GM12872 (cell line): ENCODE results near the gene HOMER3.

Source experiments
- TF ChIP-seq, protein P1 (sequence below): IDR thresholded peaks from 3 replicates; pipeline ENCODE4 v1.5.1; 2011; ENCODE audit warnings: low read depth, mild to moderate bottlenecking, low read length, moderate library complexity; ENCODE audit not compliant: insufficient read depth

Gene HOMER3

DNA sequence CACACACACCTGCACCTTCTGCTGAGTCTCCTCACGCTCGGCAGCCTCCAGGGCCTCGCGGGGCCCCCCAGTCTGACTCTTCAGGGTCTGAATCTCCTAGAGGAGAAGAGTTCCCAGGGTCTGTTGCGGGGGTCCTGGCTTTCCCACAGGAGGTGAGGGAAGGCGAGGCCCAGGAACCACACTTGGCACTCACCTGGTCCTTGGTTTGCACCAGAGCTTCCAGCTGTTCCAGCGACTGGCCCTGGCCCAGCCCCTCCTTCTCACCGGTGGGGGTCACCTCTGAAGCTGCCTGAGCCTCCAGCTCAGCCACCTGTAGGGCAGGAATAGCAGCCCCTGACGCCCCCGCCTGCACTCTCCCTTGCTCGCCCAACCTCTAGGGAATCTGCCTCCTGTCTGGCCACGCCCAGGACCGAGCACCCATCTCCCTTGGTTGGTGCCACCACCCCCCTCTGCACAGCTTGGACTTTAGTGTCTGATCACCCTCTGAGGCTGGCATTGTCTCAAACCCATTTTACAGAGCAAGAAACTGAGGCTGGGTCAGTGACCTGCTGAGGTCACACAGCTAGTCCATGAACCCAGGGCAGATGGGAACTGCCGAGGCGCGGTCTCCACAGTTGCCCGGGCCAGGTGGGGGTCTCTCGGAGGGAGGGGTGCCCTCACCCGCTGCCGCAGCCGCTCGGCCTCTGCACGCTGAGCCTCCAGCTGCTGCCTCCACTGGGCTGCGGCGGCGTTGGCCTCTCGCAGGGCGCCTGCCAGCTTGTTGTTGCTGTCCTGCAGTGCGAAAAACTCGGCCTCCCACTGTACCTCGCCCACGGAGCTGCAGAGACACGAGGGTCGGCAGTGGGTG, 9.5 kb downstream of the HOMER3 start:
- TF ChIP-seq, protein P1, sequence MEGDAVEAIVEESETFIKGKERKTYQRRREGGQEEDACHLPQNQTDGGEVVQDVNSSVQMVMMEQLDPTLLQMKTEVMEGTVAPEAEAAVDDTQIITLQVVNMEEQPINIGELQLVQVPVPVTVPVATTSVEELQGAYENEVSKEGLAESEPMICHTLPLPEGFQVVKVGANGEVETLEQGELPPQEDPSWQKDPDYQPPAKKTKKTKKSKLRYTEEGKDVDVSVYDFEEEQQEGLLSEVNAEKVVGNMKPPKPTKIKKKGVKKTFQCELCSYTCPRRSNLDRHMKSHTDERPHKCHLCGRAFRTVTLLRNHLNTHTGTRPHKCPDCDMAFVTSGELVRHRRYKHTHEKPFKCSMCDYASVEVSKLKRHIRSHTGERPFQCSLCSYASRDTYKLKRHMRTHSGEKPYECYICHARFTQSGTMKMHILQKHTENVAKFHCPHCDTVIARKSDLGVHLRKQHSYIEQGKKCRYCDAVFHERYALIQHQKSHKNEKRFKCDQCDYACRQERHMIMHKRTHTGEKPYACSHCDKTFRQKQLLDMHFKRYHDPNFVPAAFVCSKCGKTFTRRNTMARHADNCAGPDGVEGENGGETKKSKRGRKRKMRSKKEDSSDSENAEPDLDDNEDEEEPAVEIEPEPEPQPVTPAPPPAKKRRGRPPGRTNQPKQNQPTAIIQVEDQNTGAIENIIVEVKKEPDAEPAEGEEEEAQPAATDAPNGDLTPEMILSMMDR, result no peak

DNA sequence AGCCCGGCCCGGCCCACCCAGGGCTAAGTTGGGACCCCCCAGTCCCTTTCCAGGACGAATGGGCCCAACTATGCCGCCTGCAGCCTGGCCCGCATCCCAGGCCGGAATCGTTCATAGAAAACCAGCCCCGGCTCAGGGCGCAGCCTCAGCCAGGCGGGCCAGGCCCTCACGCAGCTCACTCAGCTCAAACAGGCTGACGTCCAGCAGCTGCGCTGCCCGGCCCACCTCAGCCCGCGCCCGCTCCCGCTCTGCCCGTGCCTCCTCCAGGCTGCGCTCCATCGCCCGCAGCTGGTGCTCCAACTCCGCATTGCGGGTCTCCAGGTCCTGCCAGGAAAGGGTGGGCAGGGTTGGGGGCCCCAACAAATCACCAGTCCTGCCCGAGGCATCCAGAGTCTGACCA, 11.7 kb downstream of the HOMER3 start:
- TF ChIP-seq, protein P1, result no peak

DNA sequence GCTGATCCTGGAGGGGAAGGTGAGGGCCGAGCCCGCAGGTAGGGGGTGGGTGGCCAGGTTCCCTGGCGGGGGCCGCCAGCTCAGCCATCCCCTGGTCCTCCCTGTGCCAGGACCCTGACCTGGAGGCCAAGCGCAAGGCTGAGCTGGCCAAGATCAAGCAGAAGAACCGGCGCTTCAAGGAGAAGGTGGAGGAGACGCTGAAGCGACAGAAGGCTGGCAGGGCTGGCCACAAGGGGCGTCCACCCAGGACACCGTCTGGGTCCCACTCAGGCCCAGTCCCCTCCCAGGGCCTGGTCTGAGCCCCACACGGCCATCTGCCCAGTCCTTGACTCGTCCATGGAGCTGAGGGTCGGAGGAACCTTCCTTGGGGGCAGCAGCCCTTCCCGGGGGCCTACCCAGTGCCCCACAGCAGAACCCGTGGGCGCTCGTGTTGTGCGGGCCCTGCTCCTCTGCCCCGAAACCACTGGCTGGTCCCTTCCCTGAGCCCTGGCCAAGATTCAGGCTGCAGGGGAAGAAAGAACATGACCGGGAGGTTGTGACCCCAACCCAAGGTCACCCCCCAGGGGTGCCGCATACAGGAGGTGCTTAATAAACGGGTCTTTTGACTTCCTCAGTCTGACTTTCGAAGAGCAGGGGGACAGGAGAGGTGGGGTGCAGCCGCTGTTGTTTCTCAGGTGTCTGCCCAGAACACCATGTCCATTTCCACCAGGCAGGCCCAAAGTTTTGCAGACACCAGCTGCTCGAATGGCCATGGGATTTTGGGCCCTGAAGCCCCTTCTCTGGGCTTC, 12.8 kb downstream of the HOMER3 start:
- TF ChIP-seq, protein P1, result no peak

DNA sequence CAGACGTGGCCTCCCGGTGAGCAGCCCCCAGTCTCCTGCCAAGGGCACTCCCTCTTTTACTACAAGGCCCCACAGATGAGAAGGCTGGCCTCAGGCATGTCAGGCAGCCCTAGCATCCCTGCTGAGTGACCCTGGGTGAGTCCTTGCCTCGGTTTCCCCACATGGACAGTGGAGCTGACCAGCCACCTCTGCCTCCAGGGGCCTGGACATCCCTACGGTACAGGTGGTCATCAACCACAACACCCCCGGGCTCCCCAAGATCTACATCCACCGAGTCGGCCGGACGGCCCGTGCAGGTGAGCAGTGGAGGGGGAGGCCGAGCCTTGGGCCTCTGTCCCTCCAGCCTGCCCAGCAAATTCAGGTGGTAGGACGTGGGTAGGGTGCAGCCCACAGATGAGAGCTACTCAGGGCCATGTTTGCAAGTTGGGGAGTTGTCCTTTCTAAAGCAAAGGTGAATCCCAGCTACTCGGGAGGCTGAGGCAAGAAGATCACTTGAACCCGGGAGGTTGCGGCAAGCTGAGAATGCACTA, 16.3 kb downstream of the HOMER3 start:
- TF ChIP-seq, protein P1, result no peak

DNA sequence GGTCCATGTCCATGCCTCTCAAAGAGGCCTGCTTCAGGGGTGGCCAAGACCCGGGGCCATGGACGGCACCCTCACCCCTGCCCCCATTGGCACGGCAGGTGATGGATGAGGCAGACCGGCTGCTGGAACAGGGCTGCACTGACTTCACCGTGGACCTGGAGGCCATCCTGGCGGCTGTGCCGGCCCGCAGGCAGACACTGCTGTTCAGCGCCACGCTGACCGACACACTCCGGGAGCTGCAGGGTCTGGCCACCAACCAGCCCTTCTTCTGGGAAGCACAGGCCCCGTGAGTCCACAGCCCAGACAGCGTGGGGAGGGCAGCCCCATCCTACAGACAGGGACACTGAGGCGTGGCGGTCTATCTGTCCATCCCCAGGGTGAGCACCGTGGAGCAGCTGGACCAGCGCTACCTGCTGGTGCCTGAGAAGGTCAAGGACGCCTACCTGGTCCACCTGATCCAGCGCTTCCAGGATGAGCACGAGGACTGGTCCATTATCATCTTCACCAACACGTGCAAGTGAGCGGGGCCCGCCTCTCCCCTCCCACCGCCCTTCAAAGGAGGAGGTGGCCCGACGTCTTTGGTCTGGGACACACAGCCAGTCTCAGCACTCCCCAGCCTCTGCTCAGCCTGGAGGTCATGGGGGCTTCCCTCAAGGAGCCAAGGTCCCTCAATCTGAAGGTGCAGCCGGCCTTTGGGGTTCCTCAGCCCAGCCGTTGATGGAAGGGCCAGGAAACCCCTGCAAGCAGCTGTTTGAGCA, 18.6 kb downstream of the HOMER3 start:
- TF ChIP-seq, protein P1, result no peak

DNA sequence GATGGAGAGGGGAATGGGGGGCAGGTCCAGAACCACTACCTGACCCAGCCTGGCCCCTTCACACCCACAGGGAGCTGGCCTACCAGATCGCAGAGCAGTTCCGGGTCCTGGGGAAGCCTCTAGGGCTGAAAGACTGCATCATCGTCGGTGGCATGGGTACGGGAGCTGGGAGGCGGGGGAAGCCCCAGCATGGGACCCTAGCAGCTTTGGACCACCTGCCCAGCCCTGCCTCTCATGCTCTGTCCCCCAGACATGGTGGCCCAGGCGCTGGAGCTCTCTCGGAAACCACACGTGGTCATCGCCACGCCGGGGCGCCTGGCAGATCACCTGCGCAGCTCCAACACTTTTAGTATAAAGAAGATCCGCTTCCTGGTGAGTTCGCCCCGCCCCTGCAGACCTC, 19.4 kb downstream of the HOMER3 start:
- TF ChIP-seq, protein P1, result no peak

DNA sequence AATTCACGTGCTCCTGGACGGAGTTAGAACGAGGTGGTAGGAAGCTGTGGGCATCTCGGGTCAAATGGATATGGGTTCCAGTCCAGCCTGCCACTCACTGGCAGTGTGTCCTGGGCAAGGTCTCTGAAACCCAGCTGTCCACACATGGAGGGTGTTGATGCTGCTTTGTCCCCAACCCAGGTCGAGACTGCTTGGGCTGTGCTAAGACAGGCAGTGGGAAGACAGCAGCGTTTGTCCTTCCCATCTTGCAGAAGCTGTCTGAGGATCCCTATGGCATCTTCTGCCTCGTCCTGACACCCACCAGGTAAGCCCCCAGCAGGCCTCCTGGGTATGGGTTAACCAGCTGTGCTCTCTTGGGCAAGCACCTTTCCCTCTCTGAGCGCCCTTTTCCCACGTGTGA, 20.6 kb downstream of the HOMER3 start:
- TF ChIP-seq, protein P1, result no peak
